Measurements from ENCODE around the gene EML3. TPM values are rescaled to one million over a fixed set of nuclear protein-coding genes. Genes with fewer than 3 reads are reported as not detected.

Gene EML3
- total and polyA plus RNA-seq, 2 of the 8 experiments (the other 6 are each of a cell fraction or from before 2014, with no cell fraction given), result 19.2 to 29.9 TPM

DNA sequence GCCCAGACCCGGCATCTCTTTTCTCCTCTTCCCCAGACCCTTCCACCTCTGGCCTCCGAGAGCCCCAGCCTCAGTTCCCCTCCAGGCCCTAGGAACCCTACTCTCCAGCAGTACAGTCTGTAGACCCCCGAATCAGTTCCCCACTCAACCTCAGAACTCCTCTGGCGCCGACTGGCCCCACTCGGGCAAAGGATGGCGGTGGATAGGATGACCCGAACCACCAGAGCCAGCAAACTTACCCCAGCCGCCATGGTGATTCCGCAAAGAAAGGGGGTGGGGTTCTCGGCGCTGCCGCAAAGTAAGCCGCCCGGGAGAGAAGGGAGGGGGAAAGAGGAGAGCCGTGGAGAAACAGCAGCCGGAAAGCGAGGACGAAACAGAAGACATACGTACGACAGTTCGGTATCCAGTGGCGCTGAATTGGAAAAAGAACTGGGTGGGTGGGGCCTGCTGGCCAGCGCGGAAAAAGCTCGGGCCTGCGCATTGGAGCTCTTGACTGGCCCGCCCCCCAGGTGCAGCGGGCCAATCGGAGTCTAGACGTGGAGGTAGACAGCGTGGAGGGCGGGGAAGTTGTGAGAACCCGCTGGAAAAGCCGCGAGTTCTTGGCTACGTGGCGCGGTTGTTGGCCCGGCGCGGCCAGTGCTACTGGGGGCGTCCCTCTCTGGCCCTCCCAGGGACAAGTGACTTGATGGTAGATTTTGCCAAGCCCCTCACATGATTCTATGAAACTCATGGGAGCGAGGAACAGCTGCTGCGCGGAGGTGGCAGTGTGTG lies 38.8 kb downstream of the EML3 start, which contains the start of gene EEF1G (continued):
- TF ChIP-seq RBBP5 (IDR thresholded peaks at IDR 0.05; ENCODE audit: borderline replicate concordance, low read depth, low read length) (no peak), FOSL1 (IDR thresholded peaks at IDR 0.05; ENCODE audit: insufficient read depth, low read depth, low read length) (no peak), KDM5A (IDR thresholded peaks at IDR 0.05; ENCODE audit: low read length) (no peak), HDAC2 (IDR thresholded peaks at IDR 0.05; ENCODE audit: borderline replicate concordance in 1 of 2, low read depth in 2 of 2, low read length in 2 of 2) (peak in 1 of 2 experiments; percentile 64; a peak in 1 of 4 replicates), MAFK (IDR thresholded peaks at IDR 0.05; ENCODE audit: low read depth, low read length) (no peak), HDAC6 (IDR thresholded peaks at IDR 0.05; ENCODE audit: low read depth, low read length) (no peak), BACH1 (IDR thresholded peaks at IDR 0.05; ENCODE audit: low read length) (peak; percentile 26; the same call in 1 of the 2 replicates), BCL11A (IDR thresholded peaks at IDR 0.05; ENCODE audit: low read depth in 2 of 2, low read length in 2 of 2) (no peak), RXRA (IDR thresholded peaks at IDR 0.05; ENCODE audit: insufficient read depth, low read depth, low read length) (no peak), TCF12 (IDR thresholded peaks at IDR 0.05; ENCODE audit: low read depth, low read length) (no peak), PHF8 (conservative IDR thresholded peaks at IDR 0.05; ENCODE audit: low read depth, low read length) (peak; percentile 16), NANOG (IDR thresholded peaks at IDR 0.05; ENCODE audit: insufficient read depth, low read depth, low read length, poor library complexity, severe bottlenecking) (no peak), SAP30 (IDR thresholded peaks at IDR 0.05; ENCODE audit: insufficient read depth, insufficient replicate concordance, low read length) (no peak), ATF2 (IDR thresholded peaks at IDR 0.05; ENCODE audit: low read length) (0 out of 2 replicates have a peak, but pooled peaks have one; percentile 43), KDM1A (IDR thresholded peaks at IDR 0.05; ENCODE audit: borderline replicate concordance, low read length) (no peak), CTBP2 (IDR thresholded peaks at IDR 0.05; ENCODE audit: borderline replicate concordance, insufficient read depth, insufficient read length, low read length) (no peak), POLR2A (IDR thresholded peaks at IDR 0.05; ENCODE audit: control extremely low read depth in 1 of 2, low read depth in 2 of 2, low read length in 2 of 2) (peak; percentile 64 to 86), SIRT6 (IDR thresholded peaks at IDR 0.05; ENCODE audit: low read length) (no peak), EP300 (IDR thresholded peaks at IDR 0.05; ENCODE audit: borderline replicate concordance in 1 of 2, low read depth in 2 of 2, low read length in 2 of 2) (peak in 1 of 2 experiments; percentile 48; a peak in 1 of 3 replicates), CEBPB (IDR thresholded peaks at IDR 0.05; ENCODE audit: low read depth, low read length) (no peak), SIN3A (conservative IDR thresholded peaks at IDR 0.05 in 1 of 2, IDR thresholded peaks at IDR 0.05 in 1 of 2; ENCODE audit: low read depth in 1 of 2, low read length in 2 of 2) (peak; percentile 34 to 74; a peak in 1 of 4 replicates)
